IPS-NIHi7 (cell line): ENCODE measurements around the gene CYTIP.
"Not testable (repeated sequence)": the region's sequence is repeated elsewhere in the genome, so short reads cannot be mapped to it uniquely, and the experiment has no call there.

Experiments used
- DNase-seq: peaks from one replicate; pipeline ENCODE4 v3.0.0; 2012; ENCODE audit warnings: mixed read lengths; ENCODE audit errors: extremely low spot score

CYTIP gene

GRCh38 chr2:157424374-157424773, 19.5 kb downstream of the CYTIP start:
- DNase-seq = no peak

GRCh38 chr2:157421964-157422363, 21.9 kb downstream of the CYTIP start:
- no peak for DNase-seq

- no peak for DNase-seq
Observed at GRCh38 chr2:157421331-157421944, 22.5 kb downstream of the CYTIP start.

- no peak for DNase-seq
Observed at GRCh38 chr2:157420771-157421323, 23.0 kb downstream of the CYTIP start.

- DNase-seq = no peak
Observed at GRCh38 chr2:157419031-157419575, 24.8 kb downstream of the CYTIP start.

GRCh38 chr2:157418239-157418641, 25.6 kb downstream of the CYTIP start:
- DNase-seq = no peak

GRCh38 chr2:157415591-157416101, 28.2 kb downstream of the CYTIP start:
- no peak for DNase-seq

GRCh38 chr2:157414050-157414449, 29.8 kb downstream of the CYTIP start:
- DNase-seq = no peak

- DNase-seq = no peak
Observed at GRCh38 chr2:157413326-157414035, 30.4 kb downstream of the CYTIP start.

GRCh38 chr2:157411624-157412336, 32.1 kb downstream of the CYTIP start:
- no peak for DNase-seq

GRCh38 chr2:157405398-157405797, 38.5 kb downstream of the CYTIP start:
- not testable (repeated sequence) for DNase-seq

GRCh38 chr2:157404363-157404762, 39.5 kb downstream of the CYTIP start:
- DNase-seq = no peak

- not testable (repeated sequence) for DNase-seq
Observed at GRCh38 chr2:157402801-157403485, 40.9 kb downstream of the CYTIP start.

- DNase-seq = no peak
Observed at GRCh38 chr2:157395811-157396210, 48.1 kb downstream of the CYTIP start.

- no peak for DNase-seq
Observed at GRCh38 chr2:157394928-157395327, 49.0 kb downstream of the CYTIP start.

- DNase-seq = no peak
Observed at GRCh38 chr2:157393348-157393747, 50.5 kb downstream of the CYTIP start.

GRCh38 chr2:157388827-157389226, 55.1 kb downstream of the CYTIP start:
- DNase-seq = no peak

GRCh38 chr2:157386747-157387146, 57.1 kb downstream of the CYTIP start:
- DNase-seq = no peak

- DNase-seq = no peak
Observed at GRCh38 chr2:157386247-157386646, 57.6 kb downstream of the CYTIP start.

GRCh38 chr2:157377861-157378260, 66.0 kb downstream of the CYTIP start:
- no peak for DNase-seq

- DNase-seq = no peak
Observed at GRCh38 chr2:157376041-157376440, 67.8 kb downstream of the CYTIP start.
